ENCODE data around the gene TMEM181. TPM values are rescaled to one million over a fixed set of nuclear protein-coding genes. Genes with fewer than 3 reads are reported as not detected.

TMEM181 gene
- total RNA-seq, 1 experiment from 2014 or later, result 31.6 TPM

DNA sequence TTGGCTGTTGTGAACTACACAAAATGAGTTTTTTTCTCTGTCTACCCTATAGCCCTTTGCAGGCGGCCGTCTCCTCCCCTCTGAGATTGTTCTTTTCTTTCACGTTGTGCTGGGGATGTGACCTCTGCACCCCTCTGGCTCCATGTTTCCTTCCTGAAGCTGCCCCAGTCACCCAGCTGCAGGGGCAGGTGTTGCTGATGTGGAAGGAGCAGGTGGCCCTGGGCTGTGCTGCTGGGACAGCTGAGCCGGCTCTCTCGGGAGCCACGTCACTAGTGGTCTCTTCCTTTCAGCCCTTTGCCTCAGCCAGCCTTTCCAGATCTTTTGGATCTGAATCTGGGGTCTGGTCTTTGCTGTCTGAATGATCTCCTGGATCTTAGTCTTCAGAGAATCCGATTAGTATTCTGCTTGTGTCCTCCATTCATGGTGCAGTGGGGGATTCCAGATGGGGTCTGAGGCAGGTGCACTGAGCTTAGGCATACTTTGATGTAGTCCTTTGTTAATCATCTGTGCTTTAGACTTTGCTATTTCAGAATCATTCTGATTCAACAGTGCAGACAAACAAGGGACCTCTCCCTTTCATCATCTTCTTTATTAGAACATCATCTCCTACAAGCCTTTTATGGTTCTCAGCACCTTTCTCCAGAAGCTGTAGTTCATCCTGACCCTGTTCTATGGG lies 31.4 kb downstream of the TMEM181 start:
- peaks cover 42% of the 10 kb centered on the region for H3K36me3 ChIP-seq (ENCODE audit: insufficient read depth, low read length, poor library complexity, severe bottlenecking)
- TF ChIP-seq EZH2 (IDR thresholded peaks at IDR 0.05; ENCODE audit: borderline replicate concordance, low read depth, low read length, poor library complexity, severe bottlenecking) (no peak), CTCF (conservative IDR thresholded peaks at IDR 0.05; ENCODE audit: low read depth, low read length) (no peak)
- H3K27ac ChIP-seq (ENCODE audit: low read depth, low read length, poor library complexity, severe bottlenecking), result no peak overlapping the region
- H3K9me3 ChIP-seq (ENCODE audit: low read depth, low read length, poor library complexity, severe bottlenecking), result no peaks in the 10 kb centered on the region
- no TSS peak for BruUV-seq (replicated peaks)
- H3K27me3 ChIP-seq (replicated peaks; ENCODE audit: insufficient read depth, low read depth, low read length, poor library complexity), result no peaks in the 10 kb centered on the region
- intact Hi-C loops (cut with micrococcal nuclease; ENCODE audit: unreplicated experiment), result no loop called here
- no peak overlapping the region for H3K4me3 ChIP-seq (ENCODE audit: low read depth, low read length, poor library complexity, severe bottlenecking)
- DNase-seq (ENCODE audit: low spot score), result no peak
- CTCF ChIA-PET, result no interaction called here
- H3K4me1 ChIP-seq (ENCODE audit: insufficient read depth, low read length, poor library complexity, severe bottlenecking), result no peaks in the 10 kb centered on the region
- POLR2A ChIA-PET (ENCODE audit: low non-redundant PET), result no interaction called here

GRCh38 chr6:158591810-158592209 lies 31.9 kb downstream of the TMEM181 start:
- Histone ChIP-seq H3K27me3 (replicated peaks; ENCODE audit: insufficient read depth, low read depth, low read length, poor library complexity) (no peaks in the 10 kb centered on the region), H3K4me1 (ENCODE audit: insufficient read depth, low read length, poor library complexity, severe bottlenecking) (no peaks in the 10 kb centered on the region), H3K36me3 (ENCODE audit: insufficient read depth, low read length, poor library complexity, severe bottlenecking) (peaks cover 37% of the 10 kb centered on the region), H3K27ac (ENCODE audit: low read depth, low read length, poor library complexity, severe bottlenecking) (no peak overlapping the region), H3K4me3 (ENCODE audit: low read depth, low read length, poor library complexity, severe bottlenecking) (no peak overlapping the region), H3K9me3 (ENCODE audit: low read depth, low read length, poor library complexity, severe bottlenecking) (no peaks in the 10 kb centered on the region)
- TF ChIP-seq CTCF (conservative IDR thresholded peaks at IDR 0.05; ENCODE audit: low read depth, low read length), result no peak
- no peak for TF ChIP-seq EZH2 (IDR thresholded peaks at IDR 0.05; ENCODE audit: borderline replicate concordance, low read depth, low read length, poor library complexity, severe bottlenecking)
- no TSS peak for BruUV-seq (replicated peaks)
- DNase-seq (ENCODE audit: low spot score), result no peak
- POLR2A ChIA-PET (ENCODE audit: low non-redundant PET), result no interaction called here
- CTCF ChIA-PET, result no interaction called here
- intact Hi-C loops (cut with micrococcal nuclease; ENCODE audit: unreplicated experiment), result no loop called here

DNA sequence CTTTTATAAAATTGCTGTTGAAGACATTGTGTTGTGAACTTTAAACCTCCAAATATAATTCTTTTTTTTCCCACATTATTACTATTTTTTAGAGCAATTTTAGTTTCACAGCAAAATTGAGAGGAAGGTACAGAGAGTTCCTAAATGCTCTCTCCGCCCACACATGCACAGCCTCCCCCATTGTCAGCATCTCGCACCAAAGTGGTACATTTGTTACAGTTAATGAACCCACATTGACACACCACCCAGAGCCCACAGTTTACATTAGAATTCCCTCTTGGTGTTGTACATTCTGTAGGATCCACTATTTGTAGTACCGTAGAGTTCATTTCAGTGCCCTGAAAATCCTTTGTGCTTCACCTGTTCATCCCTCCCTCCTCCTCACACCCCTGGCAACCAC lies 33.8 kb downstream of the TMEM181 start:
- Histone ChIP-seq H3K36me3 (ENCODE audit: insufficient read depth, low read length, poor library complexity, severe bottlenecking) (peaks cover 30% of the 10 kb centered on the region), H3K4me3 (ENCODE audit: low read depth, low read length, poor library complexity, severe bottlenecking) (no peak overlapping the region), H3K27ac (ENCODE audit: low read depth, low read length, poor library complexity, severe bottlenecking) (no peak overlapping the region), H3K27me3 (replicated peaks; ENCODE audit: insufficient read depth, low read depth, low read length, poor library complexity) (no peaks in the 10 kb centered on the region), H3K9me3 (ENCODE audit: low read depth, low read length, poor library complexity, severe bottlenecking) (no peaks in the 10 kb centered on the region), H3K4me1 (ENCODE audit: insufficient read depth, low read length, poor library complexity, severe bottlenecking) (no peaks in the 10 kb centered on the region)
- intact Hi-C loops (cut with micrococcal nuclease; ENCODE audit: unreplicated experiment), result no loop called here
- POLR2A ChIA-PET (ENCODE audit: low non-redundant PET), result no interaction called here
- BruUV-seq (replicated peaks), result no TSS peak
- CTCF ChIA-PET, result no interaction called here
- no peak for DNase-seq (ENCODE audit: low spot score)
- TF ChIP-seq CTCF (conservative IDR thresholded peaks at IDR 0.05; ENCODE audit: low read depth, low read length), result no peak
- TF ChIP-seq EZH2 (IDR thresholded peaks at IDR 0.05; ENCODE audit: borderline replicate concordance, low read depth, low read length, poor library complexity, severe bottlenecking), result no peak
